Heart left ventricle (tissue), 16 donors: ENCODE data around the gene MEIS2. TPM values are rescaled to one million over a fixed set of nuclear protein-coding genes. Genes with fewer than 3 reads are reported as not detected.

Source experiments
- ATAC-seq, 4 donors: fragments of 200-7000 bp; cut with Tn5 transposase; one replicate each; pipeline ENCODE4 v1.9.1; 2020 to 2022; ENCODE audit warnings: moderate library complexity in 4 of 4, mild to moderate bottlenecking in 3 of 4, moderate number of reproducible peaks in 1 of 4
- DNase-seq, 5 donors: peaks; one replicate each; pipeline ENCODE4 v3.0.0-alpha.2; 2020
- H3K27ac ChIP-seq, 12 donors: fragments of 200-600 bp; sonication (generic) in 4 of 12; one replicate each; pipeline versions ENCODE4 v1.5.0 to v1.8.0; 2016 to 2022; ENCODE audit warnings: mild to moderate bottlenecking in 2 of 12
- H3K27me3 ChIP-seq, 9 donors: fragments of 200-600 bp; sonication (generic) in 2 of 9; one replicate each; pipeline versions ENCODE4 v1.5.1 to v1.8.0; 2016 to 2022; ENCODE audit warnings: mild to moderate bottlenecking in 3 of 9
- H3K36me3 ChIP-seq, 9 donors: fragments of 200-600 bp; sonication (generic) in 2 of 9; one replicate each; pipeline versions ENCODE4 v1.5.0 to v1.8.0; 2018 to 2022; ENCODE audit warnings: mild to moderate bottlenecking in 2 of 9
- H3K4me1 ChIP-seq, 12 donors: fragments of 200-600 bp; sonication (generic) in 4 of 12; one replicate each; pipeline versions ENCODE4 v1.5.0 to v1.8.0; 2016 to 2022; ENCODE audit warnings: mild to moderate bottlenecking in 3 of 12
- H3K4me3 ChIP-seq, 12 donors: fragments of 200-600 bp; sonication (generic) in 4 of 12; one replicate each; pipeline versions ENCODE4 v1.5.0 to v1.8.0; 2017 to 2022; ENCODE audit warnings: mild to moderate bottlenecking in 9 of 12, moderate library complexity in 4 of 12
- H3K9me3 ChIP-seq, 12 donors: fragments of 200-600 bp; sonication (generic) in 4 of 12; one replicate each; pipeline versions ENCODE4 v1.5.0 to v1.8.0; 2016 to 2022; ENCODE audit warnings: mild to moderate bottlenecking in 1 of 12
- CTCF ChIP-seq, 12 donors: fragments of 200-600 bp; sonication (generic) in 4 of 12; IDR thresholded peaks; one replicate each; pipeline versions ENCODE4 v1.5.0 to v1.8.0; 2018 to 2022; ENCODE audit warnings: antibody characterized with exemption in 12 of 12, mild to moderate bottlenecking in 5 of 12
- POLR2A ChIP-seq, 2 donors: fragments of 450-650 bp; IDR thresholded peaks; one replicate each; pipeline ENCODE4 v1.6.1; 2017; ENCODE audit warnings: antibody characterized with exemption in 2 of 2, mild to moderate bottlenecking in 2 of 2, moderate library complexity in 2 of 2
- WGBS, 4 donors: extraction: QIAGEN DNeasy Blood & Tissue Kit in 2 of 4; methylation state at CpG; one replicate each; pipeline versions ENCODE4 v1.1.5 to v1.1.7; 2013 to 2018; 5-methylcytosine and 5-hydroxymethylcytosine counted together
- intact Hi-C, 10 donors: fragments of 100-400 bp; cut with DNase I; formaldehyde crosslinking; loops; one replicate each; pipeline versions ENCODE4 v1.11.1 to v1.14.2; 2022
- polyA plus RNA-seq, 2 donors: library from polyadenylated mRNA; stranded (reverse); fragments of 200-250 nt; gene quantifications; one replicate each; pipeline ENCODE4 v1.2.3, GENCODE V29; 2013
- total RNA-seq, 9 donors: library from RNA; depleted of rRNA in 2 of 9; stranded (reverse); fragments of >200 nt in 2 of 9; fragmentation: NEBNext Ultra II Directional in 3 of 9; extraction: Animal tissue kit (Norgen Biotek cat#: 25700) in 3 of 9; gene quantifications; one replicate each; pipeline versions ENCODE4 v1.1.0 to v1.2.4, GENCODE V29; 2016 to 2023
- donor health status: ischemic (EF 13 %, LVEDD 7.1; RV severe dilation, severe dysfunction).
- donor health status: healthy with polysubstance abuse.
- donor health status: DM: no; HTN: yes; CAD: no.
- donor health status: DM: no; HTN: no; CAD: no.
- donor health status: ischemic (EF 25% LVEDD 6.9; RV normal size, moderate dysfunction).
- donor health status: ischemic (EF 25% LVEDD 5.7; RV mildly dilated, moderate dysfunction).
- donor health status: healthy.
- donor health status: DM: yes; HTN: yes; CAD: no.
- donor health status: ischemic (EF 35%, LVEDD 5.7; RV mildly dilated, moderate dysfunction).
- donor health status: nonischemic (EF 11% LVEDD 7.7; RV severe dilation, severe dysfunction).
- donor health status: DM: yes; HTN: yes; CAD: no.
- donor health status: PGD.
- donor health status: ischemic (EF 29% LVEDD 5.4; RV normal size, mild dysfunction).
- donor health status: nonischemic (EF 23%, LVEDD 6.1; RV moderate dilation, normal function).

The MEIS2 gene
- total and polyA plus RNA-seq, 11 donors: 13.2 to 89.7 (median 49.7) TPM

DNA sequence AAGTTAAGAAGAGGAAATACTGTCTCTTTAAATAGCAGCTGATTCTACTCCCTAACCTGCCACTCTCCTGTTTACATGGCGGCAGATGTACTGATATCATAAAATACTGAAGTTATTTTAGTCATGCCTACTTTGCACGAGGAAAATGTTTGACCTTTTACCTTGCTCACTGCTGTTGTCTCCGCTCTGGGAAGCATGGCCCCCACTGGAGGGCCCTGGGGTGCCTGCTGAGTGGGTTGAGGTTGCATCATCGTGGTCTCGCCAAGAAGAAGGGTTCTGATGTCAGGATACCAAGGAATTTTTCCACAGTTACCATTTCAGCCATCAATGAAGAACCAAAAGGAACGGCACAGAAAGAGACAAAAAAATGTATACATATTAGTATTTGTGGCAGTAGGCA lies 16.7 kb downstream of the MEIS2 start:
- peak overlapping the region in 10 of 12 donors; percentile 4 to 69 (median 40) for H3K27ac ChIP-seq
- 52 to 63% (median 57%) methylated on average over 6 of the region's 6 CpGs for WGBS, 4 donors
- H3K36me3 ChIP-seq: peaks cover 0 to 54% (median 6%) of the 10 kb centered on the region in 9 donors
- no peaks in the 10 kb centered on the region for H3K27me3 ChIP-seq
- TF ChIP-seq POLR2A (IDR thresholded peaks at IDR 0.05) (no peak), CTCF (IDR thresholded peaks at IDR 0.05) (no peak)
- no peak overlapping the region for H3K4me3 ChIP-seq
- ATAC-seq (peak in 3 of 4 donors; percentile 19 to 51 (median 41)), DNase-seq (no peak)
- intact Hi-C loops: no loop called here
- peaks cover 0 to 83% (median 42%) of the 10 kb centered on the region in 12 donors for H3K4me1 ChIP-seq
- H3K9me3 ChIP-seq: no peaks in the 10 kb centered on the region

- no peak for DNase-seq
- ATAC-seq: peak in 2 of 4 donors; percentile 29 to 43
- Histone ChIP-seq H3K4me3 (no peak overlapping the region), H3K9me3 (no peaks in the 10 kb centered on the region), H3K27me3 (no peaks in the 10 kb centered on the region), H3K27ac (peak overlapping the region in 10 of 12 donors; percentile 17 to 69 (median 42)), H3K4me1 (peaks cover 0 to 73% (median 40%) of the 10 kb centered on the region in 12 donors), H3K36me3 (peaks cover 0 to 45% (median 6%) of the 10 kb centered on the region in 9 donors)
- intact Hi-C loops: no loop called here
- 35 to 56% (median 51%) methylated on average over 5 of the region's 5 CpGs for WGBS, 4 donors
- no peak for TF ChIP-seq POLR2A (IDR thresholded peaks at IDR 0.05)
- no peak for TF ChIP-seq CTCF (IDR thresholded peaks at IDR 0.05)
These were observed 18.4 kb downstream of the MEIS2 start for GRCh38 chr15:37081983-37082382.

DNA sequence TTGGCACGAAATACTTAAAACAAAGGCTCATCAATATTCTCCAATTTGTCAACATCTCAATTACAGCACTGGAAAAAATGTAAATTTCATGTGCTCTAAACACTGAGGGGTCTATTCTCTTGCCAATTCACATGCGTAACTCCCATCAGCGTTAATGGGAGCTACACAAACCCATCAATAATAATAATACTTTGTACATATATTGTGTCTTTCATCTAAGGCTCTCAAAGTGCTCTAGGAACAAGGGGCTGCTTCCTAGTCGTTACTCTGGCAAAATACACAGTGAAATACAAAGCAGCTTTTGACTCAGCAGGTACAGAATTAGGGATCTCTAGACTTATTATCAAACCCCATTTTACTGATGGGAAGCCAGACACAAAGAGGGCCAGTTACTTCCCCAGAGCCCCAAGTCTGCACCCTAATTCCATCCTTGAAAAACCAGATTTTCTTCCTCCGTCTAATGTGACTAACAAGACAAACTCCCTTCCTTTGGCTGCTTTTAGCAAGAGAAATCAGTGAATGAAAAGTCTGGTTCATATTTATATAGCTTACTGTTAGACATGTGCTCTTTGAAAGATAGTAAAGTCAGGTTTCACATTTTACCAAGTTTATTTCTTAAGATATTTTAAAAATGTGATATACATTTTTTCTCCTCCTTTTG lies 20.0 kb downstream of the MEIS2 start:
- no peaks in the 10 kb centered on the region for H3K27me3 ChIP-seq
- TF ChIP-seq CTCF (IDR thresholded peaks at IDR 0.05): no peak
- TF ChIP-seq POLR2A (IDR thresholded peaks at IDR 0.05): no peak
- no peak overlapping the region for H3K4me3 ChIP-seq
- H3K36me3 ChIP-seq: peaks cover 0 to 50% (median 6%) of the 10 kb centered on the region in 9 donors
- peak overlapping the region in 6 of 12 donors; percentile 11 to 60 (median 40) for H3K27ac ChIP-seq
- H3K9me3 ChIP-seq: no peaks in the 10 kb centered on the region
- peaks cover 0 to 57% (median 32%) of the 10 kb centered on the region in 12 donors for H3K4me1 ChIP-seq
- DNase-seq (no peak), ATAC-seq (no peak)
- intact Hi-C loops: no loop called here
- WGBS, 4 donors: 47 to 54% (median 52%) methylated on average over 5 of the region's 5 CpGs

DNA sequence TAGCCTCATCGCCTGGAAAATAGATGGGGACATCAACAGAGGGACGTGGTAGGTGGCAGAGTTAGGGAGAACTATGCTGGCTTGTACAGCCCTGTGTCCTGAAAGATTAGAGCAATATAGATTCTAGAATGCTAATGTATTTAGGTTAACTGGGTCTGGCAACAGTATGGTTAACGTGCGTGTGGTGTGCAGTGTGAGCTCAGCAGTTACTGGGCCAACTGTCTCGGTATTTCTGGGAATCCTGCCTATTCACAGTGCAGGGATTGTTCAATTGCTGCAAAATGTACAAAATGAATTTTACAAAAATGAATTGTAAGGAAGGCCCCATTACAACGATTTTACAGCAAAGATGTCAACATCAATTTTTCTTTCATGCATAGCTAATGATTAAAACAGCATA lies 20.6 kb downstream of the MEIS2 start:
- peaks cover 0 to 51% (median 6%) of the 10 kb centered on the region in 9 donors for H3K36me3 ChIP-seq
- 34 to 42% (median 35%) methylated on average over 6 of the region's 6 CpGs for WGBS, 4 donors

More for the DNA sequence above, 20.6 kb downstream of the MEIS2 start:
- peak in 1 of 5 donors; percentile 25 for DNase-seq
- Histone ChIP-seq H3K27ac (peak overlapping the region in 6 of 12 donors; percentile 11 to 60 (median 34)), H3K27me3 (no peaks in the 10 kb centered on the region), H3K4me3 (no peak overlapping the region), H3K4me1 (peaks cover 0 to 52% (median 32%) of the 10 kb centered on the region in 12 donors), H3K9me3 (no peaks in the 10 kb centered on the region)
- ATAC-seq: peak in 3 of 4 donors; percentile 41 to 70 (median 68)
- intact Hi-C loops: loop anchor here in 1 of 10 donors (10.0 kb wide), 1 partner anchor 185 kb away; no protein-coding TSS in a partner anchor
- no peak for TF ChIP-seq CTCF (IDR thresholded peaks at IDR 0.05)
- TF ChIP-seq POLR2A (IDR thresholded peaks at IDR 0.05): no peak
